Sigmoid colon (tissue), 4 donors: Measurements from ENCODE around the gene FNTB.

ENCODE experiments used
- POLR2AphosphoS5 ChIP-seq, 4 donors: sonication (generic); formaldehyde crosslinking; IDR thresholded peaks; one replicate each; pipeline ENCODE4 v1.6.1; 2017; ENCODE audit warnings: antibody characterized with exemption in 4 of 4
- TF ChIP-seq, protein P1 (sequence below), 4 experiments: fragments of 450-650 bp in 3 of 4; fragments of 200-600 bp in 1 of 4; IDR thresholded peaks; one replicate each; pipeline ENCODE4 v1.5.1; 2016 to 2019; ENCODE audit warnings: antibody characterized with exemption in 4 of 4, mild to moderate bottlenecking in 3 of 4, moderate library complexity in 2 of 4

GRCh38 chr14:64983439-64984310, 3.0 kb upstream of the FNTB start:
- TF ChIP-seq POLR2AphosphoS5 (IDR thresholded peaks at IDR 0.05) = no peak
- TF ChIP-seq, protein P1, sequence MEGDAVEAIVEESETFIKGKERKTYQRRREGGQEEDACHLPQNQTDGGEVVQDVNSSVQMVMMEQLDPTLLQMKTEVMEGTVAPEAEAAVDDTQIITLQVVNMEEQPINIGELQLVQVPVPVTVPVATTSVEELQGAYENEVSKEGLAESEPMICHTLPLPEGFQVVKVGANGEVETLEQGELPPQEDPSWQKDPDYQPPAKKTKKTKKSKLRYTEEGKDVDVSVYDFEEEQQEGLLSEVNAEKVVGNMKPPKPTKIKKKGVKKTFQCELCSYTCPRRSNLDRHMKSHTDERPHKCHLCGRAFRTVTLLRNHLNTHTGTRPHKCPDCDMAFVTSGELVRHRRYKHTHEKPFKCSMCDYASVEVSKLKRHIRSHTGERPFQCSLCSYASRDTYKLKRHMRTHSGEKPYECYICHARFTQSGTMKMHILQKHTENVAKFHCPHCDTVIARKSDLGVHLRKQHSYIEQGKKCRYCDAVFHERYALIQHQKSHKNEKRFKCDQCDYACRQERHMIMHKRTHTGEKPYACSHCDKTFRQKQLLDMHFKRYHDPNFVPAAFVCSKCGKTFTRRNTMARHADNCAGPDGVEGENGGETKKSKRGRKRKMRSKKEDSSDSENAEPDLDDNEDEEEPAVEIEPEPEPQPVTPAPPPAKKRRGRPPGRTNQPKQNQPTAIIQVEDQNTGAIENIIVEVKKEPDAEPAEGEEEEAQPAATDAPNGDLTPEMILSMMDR (IDR thresholded peaks at IDR 0.05) = peak in 2 of 4 experiments; percentile 54 to 68
